Measurements from ENCODE around the gene ATOH8. TPM values are rescaled to one million over a fixed set of nuclear protein-coding genes. Genes with fewer than 3 reads are reported as not detected.

ATOH8 gene
- total and polyA plus RNA-seq, 2 donors (not counting 3 experiments of a cell fraction or from before 2014, with no cell fraction given): 10.3 to 12.8 TPM

- H3K9me3 ChIP-seq (replicated peaks; ENCODE audit: control insufficient read depth, insufficient read depth, low read length): no peaks in the 10 kb centered on the region
- no peak overlapping the region for H3K9ac ChIP-seq (replicated peaks; ENCODE audit: extremely low read depth, insufficient read depth, low read length)
- H3K79me2 ChIP-seq (ENCODE audit: control insufficient read depth, insufficient read depth, low read length): no peaks in the 10 kb centered on the region
- TF ChIP-seq GATA2 (IDR thresholded peaks at IDR 0.05; ENCODE audit: insufficient read depth, insufficient read length, low read depth, low read length): no peak
- no peak for TF ChIP-seq POLR2AphosphoS5 (IDR thresholded peaks at IDR 0.05; ENCODE audit: insufficient read depth, low read depth, low read length)
- TF ChIP-seq FOS (IDR thresholded peaks at IDR 0.05; ENCODE audit: borderline replicate concordance, insufficient read depth, low read length): no peak
- TF ChIP-seq JUN (IDR thresholded peaks at IDR 0.05; ENCODE audit: borderline replicate concordance, insufficient read depth, insufficient read length, low read depth): no peak
- no peak for TF ChIP-seq POLR2A (IDR thresholded peaks at IDR 0.05; ENCODE audit: low read depth, low read length)
- no peak for TF ChIP-seq EZH2 (IDR thresholded peaks at IDR 0.05; ENCODE audit: borderline replicate concordance, low read depth, low read length, severe bottlenecking)
- TF ChIP-seq MYC (IDR thresholded peaks at IDR 0.05; ENCODE audit: low read depth, low read length): no peak
- no peak for TF ChIP-seq CTCF (IDR thresholded peaks at IDR 0.05; ENCODE audit: extremely low read depth in 1 of 2, insufficient read depth in 1 of 2, low read depth in 1 of 2, low read length in 2 of 2)
- no peak for TF ChIP-seq MAX (IDR thresholded peaks at IDR 0.05; ENCODE audit: insufficient read depth, insufficient read length)
- intact Hi-C loops (cut with micrococcal nuclease): no loop called here
- dilution Hi-C loops (cut with MboI; ENCODE audit: extremely low pct_ligation_motif_present, low sequenced_read_pairs): no loop called here
- no peak overlapping the region for H3K4me3 ChIP-seq (replicated peaks in 1 of 3; ENCODE audit: insufficient read depth in 1 of 3, low read depth in 1 of 3, low read length in 3 of 3)
- no peaks in the 10 kb centered on the region for H4K20me1 ChIP-seq (replicated peaks; ENCODE audit: control insufficient read depth, extremely low read depth, insufficient read depth, low read length)
- H2AFZ ChIP-seq (ENCODE audit: low read depth, low read length): no peak overlapping the region
- ChIA-PET CTCF (interaction anchor here (1.4 to 6.2 kb wide), 10 partner anchors 12 to 79 kb away, joined by 3 to 126 read pairs (median 14); no protein-coding TSS in a partner anchor), POLR2A (no interaction called here)
- H3K27ac ChIP-seq (ENCODE audit: insufficient read depth, low read depth, low read length): no peak overlapping the region
- no peaks in the 10 kb centered on the region for H3K36me3 ChIP-seq (ENCODE audit: control insufficient read depth in 2 of 2, extremely low read depth in 1 of 2, insufficient read depth in 2 of 2, low read length in 2 of 2)
- H3K27me3 ChIP-seq (ENCODE audit: control insufficient read depth in 2 of 2, insufficient read depth in 2 of 2, low read length in 2 of 2): no peaks in the 10 kb centered on the region
- no TSS peak for BruUV-seq (replicated peaks)
- FAIRE-seq: no peak
- H3K4me1 ChIP-seq (ENCODE audit: control insufficient read depth, extremely low read depth, insufficient read depth, low read length): peaks cover 9% of the 10 kb centered on the region
- H3K4me2 ChIP-seq (ENCODE audit: insufficient read depth, low read length): no peak overlapping the region
- no peak for DNase-seq (ENCODE audit: low read depth, low spot score)
- no peaks in the 10 kb centered on the region for H3K9me1 ChIP-seq (replicated peaks; ENCODE audit: control insufficient read depth, extremely low read depth, insufficient read depth, low read length)
Measured at GRCh38 chr2:85748039-85748734, 5.6 kb upstream of the ATOH8 start.

Data from endothelial cell of umbilical vein (primary cell).